ENCODE results near the gene TMEM220.

The TMEM220 gene

DNA sequence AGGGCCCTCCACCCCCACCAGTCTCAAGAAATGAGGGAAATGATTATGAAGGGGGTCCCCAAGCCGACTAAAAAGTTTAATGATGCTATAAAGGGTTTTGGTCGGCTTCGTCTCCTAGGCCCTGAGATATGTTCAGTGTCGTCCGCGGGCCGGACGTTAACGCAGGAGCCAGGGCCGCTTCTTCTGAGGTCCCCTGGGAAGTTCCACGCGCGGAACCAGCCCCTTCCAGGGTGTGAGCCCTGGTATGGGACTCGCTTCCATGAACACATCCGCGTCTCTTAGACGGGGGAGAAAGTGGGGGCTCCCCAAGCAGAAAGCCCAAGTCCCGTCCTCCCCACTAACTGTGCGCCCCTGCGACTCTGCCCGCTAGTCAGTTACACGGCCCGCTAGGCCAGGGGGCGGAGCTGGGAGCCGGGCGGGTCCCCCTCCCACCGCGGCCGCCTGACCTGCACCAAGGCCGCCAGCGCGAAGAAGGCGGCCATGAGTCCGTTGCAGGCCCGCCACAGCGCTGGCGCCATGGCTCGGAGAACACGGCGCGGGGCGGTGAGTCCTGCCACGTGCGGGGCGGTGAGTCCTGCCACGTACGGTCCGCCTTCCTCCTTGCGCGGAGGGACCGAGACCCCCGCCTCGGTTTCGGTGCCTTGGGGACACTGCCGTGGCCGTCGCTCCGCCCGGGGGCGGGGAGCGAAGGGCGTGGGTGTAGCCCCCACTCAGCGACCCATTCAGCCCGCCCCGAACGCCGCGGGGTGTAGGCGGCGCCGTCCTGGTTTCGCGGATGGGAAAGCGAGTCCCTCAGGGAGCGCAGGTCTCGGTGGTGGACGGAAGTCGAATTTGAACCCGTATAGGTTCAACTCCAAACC, at the start of gene TMEM220:
Gene TMEM220 (minus strand): TSS at position 690 of the 860 bp plus-strand sequence. CDS start 172 bp downstream, at position 518.
- peak; percentile 50 to 51 for DNase-seq

DNA sequence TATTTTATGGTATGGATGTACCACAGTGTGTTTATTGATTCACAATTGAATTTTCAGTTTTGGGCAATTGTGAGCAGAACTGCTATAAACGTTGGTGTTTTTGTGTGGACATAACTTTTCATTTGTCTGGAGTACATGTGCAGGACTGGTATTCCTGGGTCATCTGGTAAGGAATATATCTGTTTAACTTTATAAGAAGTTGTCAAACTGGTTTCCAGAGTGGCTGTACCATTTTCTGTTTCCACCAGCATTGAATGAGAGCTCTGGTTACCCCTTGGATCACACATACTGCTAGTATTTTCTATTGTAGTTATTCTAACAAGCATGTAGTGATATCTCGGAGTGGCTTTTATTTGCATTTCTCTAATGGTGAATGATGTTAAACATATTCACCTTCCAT, 49.8 kb upstream of the TMEM220 start:
- no peak for DNase-seq

DNA sequence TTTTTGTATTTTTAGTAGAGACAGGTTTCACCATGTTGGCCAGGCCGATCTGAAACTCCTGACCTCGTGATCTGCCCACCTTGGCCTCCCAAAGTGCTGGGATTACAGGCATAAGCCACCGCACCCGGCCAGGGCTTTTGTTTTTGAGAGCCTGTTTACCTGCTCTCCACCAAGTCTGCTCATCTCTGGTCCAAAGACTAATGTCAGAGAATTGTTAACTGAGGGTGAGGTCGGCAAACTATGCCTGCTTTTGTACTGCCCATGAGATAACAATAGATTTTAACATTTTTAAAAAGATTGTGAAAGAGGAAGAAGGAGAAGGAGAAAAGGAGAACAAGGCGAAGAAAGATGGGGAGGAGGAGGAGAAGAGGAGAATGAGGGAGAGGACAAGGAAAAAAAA, 48.1 kb upstream of the TMEM220 start:
- DNase-seq: no peak

DNA sequence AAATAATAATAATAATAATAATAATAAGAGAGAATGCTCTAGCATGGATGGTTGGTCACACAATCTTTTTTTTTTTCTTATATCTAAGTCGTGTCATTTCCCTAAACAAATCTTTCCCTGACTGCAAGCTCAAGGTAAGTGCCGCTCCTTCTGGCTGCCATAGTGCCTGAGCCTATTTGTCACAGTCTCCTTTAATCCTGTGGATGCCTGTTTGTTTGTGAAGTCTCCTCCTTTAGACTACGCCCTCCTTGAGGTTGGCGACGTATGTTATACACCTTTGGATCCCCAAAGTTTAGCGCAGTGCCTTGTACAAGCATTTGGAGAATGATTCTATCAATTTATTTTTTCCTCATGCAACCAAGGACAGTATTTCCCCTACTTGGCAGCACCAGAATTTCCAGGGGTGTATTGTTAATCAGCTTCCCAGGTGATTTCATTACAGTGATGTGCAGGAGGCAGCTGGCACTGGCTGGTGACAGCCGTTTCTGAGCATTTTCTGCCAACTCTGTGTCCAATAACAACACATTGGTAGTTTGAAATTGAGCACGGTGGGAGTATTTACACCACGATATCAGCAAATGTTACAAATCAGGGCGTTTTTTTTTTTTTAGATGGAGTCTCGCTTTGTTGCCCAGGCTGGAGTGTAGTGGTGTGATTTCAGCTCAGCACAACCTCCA, 47.4 kb upstream of the TMEM220 start:
- DNase-seq: no peak

DNA sequence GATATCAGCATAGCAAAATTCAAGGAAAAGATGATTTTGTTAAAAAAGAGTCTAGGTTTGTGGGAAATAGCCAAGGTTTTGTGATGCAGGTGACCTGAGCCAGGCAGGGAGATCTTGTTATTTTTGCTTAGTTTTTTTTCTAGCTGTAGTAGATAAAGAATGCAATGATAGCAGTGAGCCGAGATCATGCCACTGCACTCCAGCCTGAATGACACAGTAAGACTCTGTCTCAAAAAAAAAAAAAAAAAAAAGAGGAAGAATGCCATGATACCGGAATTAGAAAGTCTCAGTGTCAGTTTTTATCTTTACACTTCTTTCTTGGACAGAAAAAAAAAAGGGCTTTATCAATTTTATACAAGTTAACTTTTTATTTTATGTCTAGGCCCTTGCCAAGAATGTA, 46.6 kb upstream of the TMEM220 start:
- no peak for DNase-seq

DNA sequence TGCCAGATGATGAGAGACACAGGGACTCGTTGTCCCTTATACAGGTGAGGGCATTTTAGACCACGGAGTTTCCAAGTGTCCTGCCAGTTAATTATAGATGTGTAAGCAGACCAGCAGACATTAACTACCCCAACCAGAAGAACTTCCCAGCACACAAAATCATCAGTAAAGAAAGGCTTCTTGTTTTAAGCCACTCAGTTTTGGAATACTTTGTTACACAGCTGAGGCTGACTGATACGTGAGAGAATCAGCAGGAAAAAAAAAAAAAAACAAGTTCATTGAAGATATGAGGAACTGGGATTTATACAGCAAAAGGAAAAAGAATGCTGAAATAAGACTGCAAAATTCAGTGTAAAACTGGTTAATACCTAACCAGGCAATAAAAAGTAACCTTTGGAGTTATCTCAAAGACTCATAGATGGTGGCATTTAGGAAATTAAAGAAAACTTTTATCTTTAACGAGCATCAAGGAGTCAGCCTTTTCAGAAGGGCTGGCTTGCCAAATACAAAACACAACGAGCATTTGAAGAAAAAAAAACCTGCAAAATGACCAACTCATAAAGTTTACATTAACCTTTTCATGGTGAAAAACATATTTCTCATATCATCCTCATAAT, 46.0 kb upstream of the TMEM220 start:
- DNase-seq: no peak

DNA sequence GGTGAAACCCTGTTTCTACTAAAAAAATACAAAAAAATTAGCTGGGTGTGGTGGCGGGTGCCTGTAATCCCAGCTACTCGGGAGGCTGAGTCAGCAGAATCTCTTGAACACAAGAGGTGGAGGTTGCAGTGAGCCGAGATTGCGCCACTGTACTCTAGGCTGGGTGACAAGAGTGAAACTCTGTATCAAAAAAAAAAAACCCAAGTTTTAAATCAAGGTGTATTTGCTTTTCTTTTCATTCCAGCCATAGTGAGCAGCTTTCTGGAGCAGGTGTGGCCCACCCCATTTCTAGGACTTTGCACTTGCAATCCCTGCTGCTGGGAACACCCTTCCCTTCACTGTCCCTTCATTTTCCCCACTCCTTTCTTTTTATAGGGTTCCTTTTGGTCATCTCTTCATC, 45.2 kb upstream of the TMEM220 start:
- DNase-seq: no peak

DNA sequence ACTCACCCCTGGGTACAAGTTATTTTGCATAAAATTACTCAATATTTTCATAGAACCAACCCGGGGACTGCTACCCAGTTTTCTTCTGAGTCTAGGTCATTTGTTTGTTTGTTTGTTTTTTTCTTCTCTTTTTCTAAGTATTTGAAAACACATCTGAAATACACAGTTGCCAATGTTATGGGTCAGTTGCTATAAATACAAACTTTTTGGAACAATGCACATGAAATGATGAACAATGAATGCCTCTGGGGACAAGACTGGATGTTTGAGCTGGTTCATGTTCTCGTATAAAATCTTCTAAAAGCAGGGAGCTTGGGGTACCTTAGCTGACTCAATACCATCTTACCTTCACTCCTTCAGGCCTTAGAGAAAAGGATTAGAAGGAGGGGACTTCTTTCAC, 43.6 kb upstream of the TMEM220 start:
- DNase-seq: no peak

DNA sequence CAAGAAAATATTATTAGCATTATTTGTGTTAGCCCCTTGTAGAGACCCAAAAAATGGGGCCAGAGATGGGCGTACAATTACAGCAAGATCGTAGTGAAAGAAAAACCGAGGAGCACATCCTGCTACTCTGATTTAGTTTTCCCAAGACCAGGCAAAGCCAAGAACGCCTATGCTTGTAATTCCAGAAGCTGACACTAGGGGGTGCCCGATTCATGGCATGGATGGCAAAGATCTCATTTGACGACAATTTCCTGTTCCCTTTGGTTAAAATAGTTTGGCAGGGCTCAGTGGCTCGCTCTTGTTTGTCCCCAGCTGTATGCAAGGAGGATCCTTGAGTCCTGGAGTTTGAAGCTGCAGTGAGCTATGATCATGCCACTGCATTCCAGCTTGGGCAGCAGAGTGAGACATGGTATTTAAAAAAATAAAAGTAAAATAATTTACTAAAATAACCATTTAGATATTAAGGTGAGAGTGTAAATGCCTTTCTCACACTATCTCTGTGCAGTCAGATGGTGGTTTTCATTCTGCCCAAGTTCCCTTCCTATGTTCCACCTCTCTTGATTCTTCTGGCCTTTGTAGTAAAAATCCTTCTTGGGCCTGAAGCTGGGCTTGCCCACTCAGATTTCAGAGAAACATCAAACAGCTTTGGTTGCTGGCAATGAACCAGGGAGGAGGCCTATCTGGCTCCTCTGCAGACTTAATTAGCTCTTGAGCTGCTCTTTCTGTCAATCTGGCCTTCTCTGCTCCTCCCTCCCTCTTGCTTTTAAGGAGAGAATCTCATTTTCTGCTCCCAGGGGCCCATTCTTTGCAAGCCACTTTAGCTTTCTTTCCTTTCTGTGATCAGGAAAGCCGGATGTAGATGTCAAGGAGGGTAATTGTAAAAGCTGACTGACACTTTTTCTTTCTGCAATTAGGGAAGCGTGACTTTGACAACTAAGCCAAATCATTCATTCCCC, 42.9 kb upstream of the TMEM220 start:
- DNase-seq: peak in 1 of 2 donors; percentile 28

DNA sequence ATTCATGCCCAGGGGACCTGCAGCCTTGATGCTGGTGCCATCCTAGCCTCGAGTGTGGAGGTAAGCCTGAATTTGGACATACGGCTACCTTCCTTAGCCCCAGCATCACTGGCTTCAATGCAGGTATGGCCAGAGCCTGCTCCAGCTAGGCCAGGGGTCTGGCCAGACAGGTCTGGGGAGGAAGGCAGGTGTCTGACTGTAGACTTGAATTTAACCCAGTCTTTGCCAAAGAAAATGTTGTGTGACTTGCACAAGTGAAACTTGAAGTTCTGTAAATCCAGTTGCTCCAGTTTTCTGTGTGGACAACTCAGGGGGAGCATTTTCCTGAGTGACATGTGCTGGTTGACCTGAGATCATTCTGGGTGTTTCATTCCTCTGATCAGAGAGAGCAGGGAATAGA, 41.3 kb upstream of the TMEM220 start:
- DNase-seq: no peak

DNA sequence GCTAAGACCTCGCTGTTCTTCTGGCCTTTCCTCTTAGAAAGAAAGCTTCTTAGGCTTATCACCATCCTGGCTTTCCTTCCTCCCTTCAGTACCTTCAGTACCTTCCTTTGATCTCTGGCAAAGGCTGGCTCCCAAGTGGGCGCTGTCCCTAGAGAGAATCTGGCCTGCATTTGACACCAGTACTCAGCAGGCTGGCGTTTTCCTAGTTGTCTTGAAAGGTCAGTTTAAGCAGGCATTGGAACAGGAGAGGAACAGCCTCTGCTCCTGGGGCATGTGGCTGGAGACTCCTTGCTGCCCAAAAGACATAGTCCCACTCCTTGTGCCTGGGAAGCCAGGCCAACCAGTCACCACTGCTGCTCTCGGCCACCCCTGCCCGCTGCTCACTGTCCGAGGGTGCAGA, 40.0 kb upstream of the TMEM220 start:
- no peak for DNase-seq

DNA sequence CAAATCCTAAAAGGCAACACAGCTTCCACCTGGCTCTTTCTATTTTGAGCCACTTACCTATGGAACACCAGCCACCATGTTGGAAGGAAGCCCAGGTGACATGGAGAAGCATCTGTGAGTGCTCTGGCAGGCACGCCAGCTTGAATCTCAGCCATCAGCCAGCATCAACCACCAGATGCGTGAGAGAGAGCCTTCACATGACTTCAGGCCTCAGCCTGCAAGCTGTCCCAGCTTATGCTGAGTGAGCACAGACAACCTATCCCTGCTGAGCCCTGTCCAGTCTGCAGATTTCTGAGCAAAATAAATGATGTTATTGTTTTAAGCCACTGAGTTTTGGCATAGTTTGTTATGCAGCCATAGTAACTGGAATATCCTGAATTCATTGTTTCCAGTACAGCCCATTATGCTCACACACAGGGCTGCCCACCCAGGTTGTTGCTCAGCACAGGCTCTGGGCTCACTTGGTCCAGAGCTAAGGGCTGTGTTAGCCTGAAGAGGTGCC, 39.0 kb upstream of the TMEM220 start:
- no peak for DNase-seq

DNA sequence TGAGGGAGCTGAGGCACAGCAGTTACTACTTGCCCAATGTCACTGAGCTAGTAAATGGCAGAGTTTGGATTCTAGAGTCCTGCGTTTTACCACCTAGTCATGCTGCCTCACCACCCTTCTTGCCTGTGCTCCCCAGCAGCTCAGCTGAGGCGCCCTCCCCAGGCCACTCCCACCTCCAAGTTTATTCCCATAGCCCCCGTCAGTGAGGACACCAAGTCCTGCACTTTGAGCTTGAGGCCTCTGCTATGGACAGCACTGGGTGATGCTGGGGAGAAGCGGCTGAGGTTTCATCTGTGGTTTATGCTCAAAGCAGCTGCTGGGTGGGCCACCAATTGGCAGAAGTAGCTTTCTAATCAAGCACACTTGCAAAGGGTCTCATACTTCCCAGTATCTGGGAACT, 37.4 kb upstream of the TMEM220 start:
- no peak for DNase-seq

DNA sequence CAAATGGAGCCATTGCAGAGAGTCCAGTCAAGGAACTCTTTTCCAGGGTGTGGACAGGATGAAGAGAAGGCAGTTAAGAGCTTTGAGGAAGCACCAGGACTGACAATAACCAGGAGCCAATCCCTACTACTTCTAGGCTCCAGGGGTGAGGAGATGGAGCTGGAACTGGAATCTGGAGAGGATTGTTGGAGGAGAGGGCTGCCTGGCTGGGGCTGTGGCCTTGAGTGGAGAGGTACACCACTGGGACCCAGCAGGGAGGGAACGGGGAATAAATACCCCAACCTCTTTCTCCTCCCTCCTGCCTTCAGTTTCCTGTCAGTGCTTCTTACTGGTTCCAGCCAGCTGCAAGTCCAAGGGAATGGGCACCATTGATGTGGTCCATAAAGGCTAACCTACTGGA, 32.2 kb upstream of the TMEM220 start:
- no peak for DNase-seq

DNA sequence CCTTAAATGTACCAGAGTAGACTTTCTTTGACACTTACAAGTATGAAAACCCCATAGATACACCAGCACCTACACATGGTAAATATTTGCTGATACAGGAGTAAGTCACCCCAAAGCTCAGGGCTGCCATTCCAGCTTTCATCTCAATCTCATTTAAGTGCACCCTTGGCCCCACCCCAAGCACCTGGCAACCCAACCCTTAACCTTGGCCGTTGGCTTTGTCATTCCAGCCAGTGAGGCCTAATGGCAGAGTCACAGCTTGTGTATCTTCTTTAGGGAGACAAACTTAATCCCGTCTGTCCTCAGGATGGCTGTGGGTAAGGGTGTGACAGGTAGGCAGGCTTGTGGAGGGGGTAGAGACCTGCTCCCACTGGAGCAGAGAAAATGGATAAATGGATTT, 31.5 kb upstream of the TMEM220 start:
- no peak for DNase-seq

DNA sequence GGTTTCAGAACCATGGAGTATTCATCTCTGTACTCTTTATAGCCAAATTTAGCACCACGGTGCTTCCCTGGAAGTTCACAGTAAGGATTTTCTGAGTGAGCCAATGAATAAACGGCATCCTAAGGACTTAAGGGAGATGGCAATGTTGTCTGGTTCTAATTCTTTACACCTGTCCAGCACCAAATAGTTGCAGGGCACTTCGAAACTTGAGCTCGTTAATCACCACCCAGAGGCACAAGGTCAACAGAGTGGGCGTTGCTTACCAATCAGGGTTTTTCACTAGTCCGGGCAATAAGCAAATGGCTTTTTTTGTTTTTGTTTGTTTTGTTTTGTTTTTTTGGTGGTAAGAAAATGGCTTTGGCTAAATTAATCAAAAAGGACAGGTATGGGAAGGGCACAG, 28.2 kb upstream of the TMEM220 start:
- no peak for DNase-seq

DNA sequence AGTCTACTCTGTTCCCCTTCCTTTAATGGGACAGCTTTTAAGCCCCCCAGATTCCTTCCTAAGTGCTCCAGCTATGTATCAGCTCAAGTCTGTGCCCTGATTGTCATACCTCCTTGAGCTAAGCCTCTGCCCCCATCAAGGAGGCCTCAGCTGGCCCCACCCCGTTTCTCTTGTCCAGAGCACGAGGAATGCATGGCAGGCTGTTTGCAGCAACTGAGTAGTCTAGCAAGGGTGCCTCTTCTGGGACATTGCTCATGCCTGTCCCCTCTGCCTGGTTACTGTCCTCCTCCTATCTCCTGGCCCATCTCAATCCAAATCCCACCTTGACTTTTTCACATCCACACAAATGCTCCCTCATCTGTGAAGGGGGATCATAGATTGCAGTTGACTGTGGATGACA, 27.8 kb upstream of the TMEM220 start:
- DNase-seq: no peak

DNA sequence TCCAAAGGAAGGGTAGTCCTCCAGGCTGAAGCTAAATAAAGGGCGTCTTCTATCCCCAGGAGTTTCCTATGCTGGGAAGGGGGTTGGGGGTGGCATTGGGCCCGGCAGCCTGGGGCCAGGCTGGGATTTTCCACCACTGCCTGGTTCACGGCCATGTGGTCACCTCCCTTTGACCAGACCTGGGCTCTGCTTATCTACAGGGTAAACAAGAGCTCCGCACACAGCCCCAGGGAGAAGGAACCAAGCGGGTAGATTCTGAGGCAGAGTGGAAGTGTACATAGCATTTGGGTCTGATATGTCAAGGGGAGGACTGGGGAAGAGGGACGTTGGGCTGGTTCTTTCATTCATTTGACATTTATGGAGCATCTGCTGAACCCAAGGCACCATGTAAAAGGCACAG, 27.2 kb upstream of the TMEM220 start:
- DNase-seq: no peak

DNA sequence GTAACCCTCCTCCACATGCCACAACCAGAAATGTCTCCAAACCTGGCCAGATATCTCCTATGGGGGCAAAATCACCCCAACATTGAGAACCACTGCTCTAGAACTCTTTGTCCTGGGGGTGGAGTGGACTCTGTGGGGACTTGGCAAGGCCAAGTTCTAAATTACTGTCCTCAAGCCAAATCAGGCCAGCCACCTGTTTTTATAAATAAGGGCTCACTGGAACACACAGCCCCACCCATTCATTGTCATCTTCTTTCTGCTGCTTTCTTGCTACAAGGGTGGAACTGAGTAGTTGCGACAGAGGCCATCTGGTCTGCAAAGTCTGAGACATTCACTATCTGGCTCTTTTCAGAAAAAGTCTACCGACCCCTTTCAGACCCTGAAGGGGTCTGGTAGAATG, 26.8 kb upstream of the TMEM220 start:
- no peak for DNase-seq

DNA sequence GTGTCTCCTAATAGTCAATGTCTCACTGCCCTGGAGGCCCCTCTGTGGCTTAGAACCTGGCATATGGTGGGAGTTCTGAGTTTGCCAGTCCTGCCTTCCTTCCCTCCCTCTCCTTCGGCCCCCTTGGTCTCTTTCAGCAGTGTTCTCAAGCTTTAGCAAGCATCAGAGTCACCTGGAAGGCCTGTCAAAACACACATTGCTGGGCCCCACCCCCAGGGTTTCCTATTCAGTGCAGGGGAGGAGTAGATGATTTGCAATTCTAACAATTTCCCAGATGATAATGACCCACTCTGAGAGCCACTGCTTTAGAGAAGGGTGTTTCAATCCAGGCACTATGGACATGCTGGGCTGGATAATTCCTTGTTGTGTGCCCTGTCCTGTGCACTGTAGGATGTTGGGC, 26.4 kb upstream of the TMEM220 start:
- no peak for DNase-seq

DNA sequence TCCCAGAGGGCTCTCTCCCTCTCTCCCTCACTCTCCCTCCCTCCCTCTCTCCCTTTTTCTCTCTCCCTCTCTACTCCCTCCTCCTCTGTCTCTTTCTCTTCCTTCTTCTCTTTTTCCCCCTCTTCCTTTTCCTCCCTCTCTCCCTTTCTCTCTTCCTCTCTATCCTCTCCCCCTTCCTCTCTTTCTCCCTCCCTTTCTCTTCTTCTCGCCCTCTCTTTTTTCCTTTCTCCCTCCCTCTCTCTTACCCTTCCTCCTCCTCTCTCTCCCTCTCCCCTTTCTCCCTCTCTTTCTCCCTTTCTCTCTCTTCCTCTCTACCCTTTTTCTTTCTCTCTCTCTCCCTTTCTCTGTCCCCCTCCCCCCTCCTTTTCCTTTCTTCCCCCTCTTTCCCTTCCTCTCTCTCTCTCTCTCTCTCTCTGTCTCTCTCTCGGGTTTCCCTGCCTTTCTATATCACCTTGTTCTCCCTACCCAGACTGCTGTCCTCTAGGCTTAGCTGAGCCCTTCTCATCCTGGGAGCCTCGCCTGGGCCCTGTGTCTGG, 25.8 kb upstream of the TMEM220 start:
- no peak for DNase-seq

DNA sequence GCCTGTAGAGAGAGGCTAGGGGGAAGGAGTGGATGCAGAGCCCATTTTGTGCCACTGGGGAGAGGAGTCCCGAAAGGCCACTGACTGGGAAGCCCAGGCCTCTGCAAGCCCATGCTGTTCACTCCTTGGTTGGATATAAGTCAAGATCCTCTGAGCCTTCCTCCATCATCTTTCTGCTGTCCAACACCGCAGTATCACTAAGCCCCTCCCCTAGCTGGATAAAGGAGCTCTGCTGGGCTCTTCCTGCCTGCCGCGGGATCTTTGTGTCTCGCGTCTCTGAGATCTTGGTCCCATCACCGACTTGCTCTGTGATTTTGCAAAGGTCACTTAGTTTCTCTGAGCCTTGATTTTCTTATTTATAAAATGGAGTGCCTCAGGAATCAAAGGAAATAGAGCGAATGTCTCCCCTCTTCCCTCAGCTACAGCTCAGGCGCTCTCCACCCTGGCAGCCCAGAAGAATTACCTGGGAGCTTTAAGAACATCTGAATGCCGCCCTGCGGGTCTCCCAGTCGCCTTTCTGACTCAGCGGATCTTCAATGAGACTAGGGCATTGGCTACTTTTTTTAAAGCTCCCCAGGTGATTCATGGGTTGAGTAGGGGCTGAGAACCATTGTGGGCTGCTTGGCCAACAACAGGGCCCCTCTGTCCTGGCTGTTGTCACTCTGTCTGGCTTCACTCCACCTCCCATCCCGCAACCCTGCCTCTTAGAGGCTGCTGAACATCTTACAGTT, 25.2 kb upstream of the TMEM220 start:
- no peak for DNase-seq

Data from activated CD4-positive, alpha-beta T cell treated with anti-CD3 and anti-CD28 coated beads for 4 hours (primary cell).